PC-3 (cell line): ENCODE results near the gene FGF1.

Experiments used
- EZH2phosphoT487 ChIP-seq: fragments of 300-600 bp; sonication (generic); IDR thresholded peaks from 2 replicates; pipeline ENCODE4 v1.6.1; 2018; ENCODE audit warnings: mild to moderate bottlenecking, antibody characterized with exemption, low read length, borderline replicate concordance
- TF ChIP-seq, protein P1 (sequence below): fragments of 300-600 bp; sonication (generic); conservative IDR thresholded peaks from 2 replicates; pipeline ENCODE4 v1.5.1; 2017; ENCODE audit warnings: antibody characterized with exemption, low read depth, mild to moderate bottlenecking, low read length

DNA sequence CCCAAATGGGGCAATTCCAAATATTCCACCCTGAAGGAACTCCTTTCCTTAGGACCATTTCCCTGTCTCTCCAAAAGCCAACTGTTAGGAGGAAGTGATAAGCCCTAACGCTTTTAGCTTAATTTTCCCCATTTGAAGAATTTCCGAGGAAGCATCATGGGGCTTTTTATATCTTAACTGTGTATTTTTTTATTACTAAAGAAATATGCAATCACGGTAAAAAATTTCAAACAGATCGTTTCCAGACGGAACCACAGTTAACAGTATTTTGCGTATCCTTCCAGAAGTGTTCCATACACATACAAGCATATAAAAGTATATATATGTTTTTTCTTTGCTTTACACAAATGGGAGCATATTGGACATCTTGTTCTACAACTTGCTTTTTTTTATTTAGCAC is 133.8 kb downstream of the FGF1 start:
- TF ChIP-seq, protein P1, sequence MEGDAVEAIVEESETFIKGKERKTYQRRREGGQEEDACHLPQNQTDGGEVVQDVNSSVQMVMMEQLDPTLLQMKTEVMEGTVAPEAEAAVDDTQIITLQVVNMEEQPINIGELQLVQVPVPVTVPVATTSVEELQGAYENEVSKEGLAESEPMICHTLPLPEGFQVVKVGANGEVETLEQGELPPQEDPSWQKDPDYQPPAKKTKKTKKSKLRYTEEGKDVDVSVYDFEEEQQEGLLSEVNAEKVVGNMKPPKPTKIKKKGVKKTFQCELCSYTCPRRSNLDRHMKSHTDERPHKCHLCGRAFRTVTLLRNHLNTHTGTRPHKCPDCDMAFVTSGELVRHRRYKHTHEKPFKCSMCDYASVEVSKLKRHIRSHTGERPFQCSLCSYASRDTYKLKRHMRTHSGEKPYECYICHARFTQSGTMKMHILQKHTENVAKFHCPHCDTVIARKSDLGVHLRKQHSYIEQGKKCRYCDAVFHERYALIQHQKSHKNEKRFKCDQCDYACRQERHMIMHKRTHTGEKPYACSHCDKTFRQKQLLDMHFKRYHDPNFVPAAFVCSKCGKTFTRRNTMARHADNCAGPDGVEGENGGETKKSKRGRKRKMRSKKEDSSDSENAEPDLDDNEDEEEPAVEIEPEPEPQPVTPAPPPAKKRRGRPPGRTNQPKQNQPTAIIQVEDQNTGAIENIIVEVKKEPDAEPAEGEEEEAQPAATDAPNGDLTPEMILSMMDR, result no peak
- no peak for TF ChIP-seq EZH2phosphoT487
